HepG2 (cell line): ENCODE data around the gene EEPD1. TPM values are rescaled to one million over a fixed set of nuclear protein-coding genes. Genes with fewer than 3 reads are reported as not detected.

Source experiments
- RCOR2 ChIP-seq: IDR thresholded peaks from 2 replicates; pipeline ENCODE4 v1.6.1; 2016; ENCODE audit warnings: missing biosample characterization, missing genetic modification reagents
- polyA plus RNA-seq, 8 experiments: library from polyadenylated mRNA; depleted of rRNA in 3 of 8; stranded (reverse) in 7 of 8; unstranded in 1 of 8; fragments of >200 nt; fragmentation: Illumina TruSeq in 4 of 8; extraction: Trizol in 4 of 8; gene quantifications; 2 replicates each; pipeline versions ENCODE4 v1.2.1 to v1.2.3, GENCODE V29; 2011 to 2016; ENCODE audit warnings: low read depth in 4 of 8, missing spikeins in 1 of 8, mixed read lengths in 1 of 8; ENCODE audit not compliant: insufficient read depth in 1 of 8
- total RNA-seq, 5 experiments: library from RNA; depleted of rRNA; stranded (reverse); fragments of >200 nt; fragmentation: Illumina TruSeq; extraction: Trizol; gene quantifications; 2 replicates each; pipeline ENCODE4 v1.2.3, GENCODE V29; 2016; ENCODE audit warnings: low read depth in 1 of 5
- TF ChIP-seq, protein P1 (sequence below): sonication (generic); formaldehyde crosslinking; IDR thresholded peaks from 2 replicates; pipeline ENCODE4 v1.5.0; 2020; ENCODE audit warnings: mild to moderate bottlenecking, missing genetic modification reagents, borderline replicate concordance
- TF ChIP-seq, protein P2 (sequence below), 2 experiments: IDR thresholded peaks; 2 replicates each; pipeline ENCODE4 v1.6.1; 2011 to 2012; ENCODE audit warnings: low read length in 2 of 2, borderline replicate concordance in 1 of 2, low read depth in 1 of 2, mild to moderate bottlenecking in 1 of 2, moderate library complexity in 1 of 2

Gene EEPD1
- total and polyA plus RNA-seq, 2 of the 13 experiments (the other 11 are each of a cell fraction or from before 2014, with no cell fraction given): 10.1 to 16.4 TPM

DNA sequence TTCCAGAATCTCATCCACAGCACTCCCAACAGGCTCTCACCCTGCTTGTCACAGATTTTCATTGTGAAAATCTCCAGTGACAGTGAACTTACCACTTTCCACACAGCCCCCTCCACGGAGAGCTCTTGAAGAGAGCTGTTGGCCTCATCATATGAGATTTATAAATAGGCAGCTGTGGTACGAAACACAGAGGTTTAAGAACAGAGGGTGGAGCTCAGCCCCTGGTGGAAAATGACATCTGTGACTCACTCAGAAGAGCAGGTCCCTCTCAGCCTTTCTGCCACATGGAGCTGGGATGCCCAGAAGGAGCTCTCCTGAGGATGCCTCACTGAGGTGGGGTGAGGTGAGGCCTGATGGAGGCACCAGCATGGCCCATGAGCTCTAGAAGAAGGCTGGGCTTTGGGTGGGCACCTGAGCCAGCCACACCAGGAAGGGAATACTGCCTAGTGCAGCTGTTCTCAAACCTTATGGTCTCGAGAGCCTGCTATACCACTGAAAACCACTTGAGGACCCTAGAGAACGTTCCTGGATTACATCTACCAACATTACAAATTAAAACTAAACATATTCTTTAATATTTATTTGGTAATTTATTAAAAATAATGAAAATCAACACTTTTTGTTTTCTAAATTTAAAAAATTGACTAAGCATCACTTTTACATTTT is 25.8 kb upstream of the EEPD1 start (continued):
- TF ChIP-seq, protein P1, sequence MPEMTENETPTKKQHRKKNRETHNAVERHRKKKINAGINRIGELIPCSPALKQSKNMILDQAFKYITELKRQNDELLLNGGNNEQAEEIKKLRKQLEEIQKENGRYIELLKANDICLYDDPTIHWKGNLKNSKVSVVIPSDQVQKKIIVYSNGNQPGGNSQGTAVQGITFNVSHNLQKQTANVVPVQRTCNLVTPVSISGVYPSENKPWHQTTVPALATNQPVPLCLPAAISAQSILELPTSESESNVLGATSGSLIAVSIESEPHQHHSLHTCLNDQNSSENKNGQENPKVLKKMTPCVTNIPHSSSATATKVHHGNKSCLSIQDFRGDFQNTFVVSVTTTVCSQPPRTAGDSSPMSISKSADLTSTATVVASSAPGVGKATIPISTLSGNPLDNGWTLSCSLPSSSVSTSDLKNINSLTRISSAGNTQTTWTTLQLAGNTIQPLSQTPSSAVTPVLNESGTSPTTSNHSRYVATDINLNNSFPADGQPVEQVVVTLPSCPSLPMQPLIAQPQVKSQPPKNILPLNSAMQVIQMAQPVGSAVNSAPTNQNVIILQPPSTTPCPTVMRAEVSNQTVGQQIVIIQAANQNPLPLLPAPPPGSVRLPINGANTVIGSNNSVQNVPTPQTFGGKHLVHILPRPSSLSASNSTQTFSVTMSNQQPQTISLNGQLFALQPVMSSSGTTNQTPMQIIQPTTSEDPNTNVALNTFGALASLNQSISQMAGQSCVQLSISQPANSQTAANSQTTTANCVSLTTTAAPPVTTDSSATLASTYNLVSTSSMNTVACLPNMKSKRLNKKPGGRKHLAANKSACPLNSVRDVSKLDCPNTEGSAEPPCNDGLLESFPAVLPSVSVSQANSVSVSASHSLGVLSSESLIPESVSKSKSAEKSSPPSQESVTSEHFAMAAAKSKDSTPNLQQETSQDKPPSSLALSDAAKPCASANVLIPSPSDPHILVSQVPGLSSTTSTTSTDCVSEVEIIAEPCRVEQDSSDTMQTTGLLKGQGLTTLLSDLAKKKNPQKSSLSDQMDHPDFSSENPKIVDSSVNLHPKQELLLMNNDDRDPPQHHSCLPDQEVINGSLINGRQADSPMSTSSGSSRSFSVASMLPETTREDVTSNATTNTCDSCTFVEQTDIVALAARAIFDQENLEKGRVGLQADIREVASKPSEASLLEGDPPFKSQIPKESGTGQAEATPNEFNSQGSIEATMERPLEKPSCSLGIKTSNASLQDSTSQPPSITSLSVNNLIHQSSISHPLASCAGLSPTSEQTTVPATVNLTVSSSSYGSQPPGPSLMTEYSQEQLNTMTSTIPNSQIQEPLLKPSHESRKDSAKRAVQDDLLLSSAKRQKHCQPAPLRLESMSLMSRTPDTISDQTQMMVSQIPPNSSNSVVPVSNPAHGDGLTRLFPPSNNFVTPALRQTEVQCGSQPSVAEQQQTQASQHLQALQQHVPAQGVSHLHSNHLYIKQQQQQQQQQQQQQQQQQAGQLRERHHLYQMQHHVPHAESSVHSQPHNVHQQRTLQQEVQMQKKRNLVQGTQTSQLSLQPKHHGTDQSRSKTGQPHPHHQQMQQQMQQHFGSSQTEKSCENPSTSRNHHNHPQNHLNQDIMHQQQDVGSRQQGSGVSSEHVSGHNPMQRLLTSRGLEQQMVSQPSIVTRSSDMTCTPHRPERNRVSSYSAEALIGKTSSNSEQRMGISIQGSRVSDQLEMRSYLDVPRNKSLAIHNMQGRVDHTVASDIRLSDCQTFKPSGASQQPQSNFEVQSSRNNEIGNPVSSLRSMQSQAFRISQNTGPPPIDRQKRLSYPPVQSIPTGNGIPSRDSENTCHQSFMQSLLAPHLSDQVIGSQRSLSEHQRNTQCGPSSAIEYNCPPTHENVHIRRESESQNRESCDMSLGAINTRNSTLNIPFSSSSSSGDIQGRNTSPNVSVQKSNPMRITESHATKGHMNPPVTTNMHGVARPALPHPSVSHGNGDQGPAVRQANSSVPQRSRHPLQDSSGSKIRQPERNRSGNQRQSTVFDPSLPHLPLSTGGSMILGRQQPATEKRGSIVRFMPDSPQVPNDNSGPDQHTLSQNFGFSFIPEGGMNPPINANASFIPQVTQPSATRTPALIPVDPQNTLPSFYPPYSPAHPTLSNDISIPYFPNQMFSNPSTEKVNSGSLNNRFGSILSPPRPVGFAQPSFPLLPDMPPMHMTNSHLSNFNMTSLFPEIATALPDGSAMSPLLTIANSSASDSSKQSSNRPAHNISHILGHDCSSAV: no peak
- TF ChIP-seq RCOR2 (CRISPR knock-in tag): no peak
- TF ChIP-seq, protein P2, sequence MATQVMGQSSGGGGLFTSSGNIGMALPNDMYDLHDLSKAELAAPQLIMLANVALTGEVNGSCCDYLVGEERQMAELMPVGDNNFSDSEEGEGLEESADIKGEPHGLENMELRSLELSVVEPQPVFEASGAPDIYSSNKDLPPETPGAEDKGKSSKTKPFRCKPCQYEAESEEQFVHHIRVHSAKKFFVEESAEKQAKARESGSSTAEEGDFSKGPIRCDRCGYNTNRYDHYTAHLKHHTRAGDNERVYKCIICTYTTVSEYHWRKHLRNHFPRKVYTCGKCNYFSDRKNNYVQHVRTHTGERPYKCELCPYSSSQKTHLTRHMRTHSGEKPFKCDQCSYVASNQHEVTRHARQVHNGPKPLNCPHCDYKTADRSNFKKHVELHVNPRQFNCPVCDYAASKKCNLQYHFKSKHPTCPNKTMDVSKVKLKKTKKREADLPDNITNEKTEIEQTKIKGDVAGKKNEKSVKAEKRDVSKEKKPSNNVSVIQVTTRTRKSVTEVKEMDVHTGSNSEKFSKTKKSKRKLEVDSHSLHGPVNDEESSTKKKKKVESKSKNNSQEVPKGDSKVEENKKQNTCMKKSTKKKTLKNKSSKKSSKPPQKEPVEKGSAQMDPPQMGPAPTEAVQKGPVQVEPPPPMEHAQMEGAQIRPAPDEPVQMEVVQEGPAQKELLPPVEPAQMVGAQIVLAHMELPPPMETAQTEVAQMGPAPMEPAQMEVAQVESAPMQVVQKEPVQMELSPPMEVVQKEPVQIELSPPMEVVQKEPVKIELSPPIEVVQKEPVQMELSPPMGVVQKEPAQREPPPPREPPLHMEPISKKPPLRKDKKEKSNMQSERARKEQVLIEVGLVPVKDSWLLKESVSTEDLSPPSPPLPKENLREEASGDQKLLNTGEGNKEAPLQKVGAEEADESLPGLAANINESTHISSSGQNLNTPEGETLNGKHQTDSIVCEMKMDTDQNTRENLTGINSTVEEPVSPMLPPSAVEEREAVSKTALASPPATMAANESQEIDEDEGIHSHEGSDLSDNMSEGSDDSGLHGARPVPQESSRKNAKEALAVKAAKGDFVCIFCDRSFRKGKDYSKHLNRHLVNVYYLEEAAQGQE (IDR thresholded peaks at IDR 0.05; ENCODE audit: borderline replicate concordance in 1 of 2, low read depth in 1 of 2, low read length in 2 of 2): no peak
